ENCODE measurements around the gene HECW1.
A peak's percentile ranks its signal among the peaks of the same experiment; 100 is the strongest.

The HECW1 gene

GRCh38 chr7:43535810-43536585 lies 423.6 kb downstream of the HECW1 start:
- Mint-ChIP-seq H3K36me3 (no peaks in the 10 kb centered on the region), H3K27ac (no peak overlapping the region), H3K4me3 (no peak overlapping the region), H3K9me3 (no peaks in the 10 kb centered on the region), H3K4me1 (no peaks in the 10 kb centered on the region)
- no peak for DNase-seq (ENCODE audit: low spot score in 2 of 2)
- no peak for ATAC-seq

- ATAC-seq, result peak; percentile 11
- H3K9me3 Mint-ChIP-seq, result no peaks in the 10 kb centered on the region
- no peaks in the 10 kb centered on the region for H3K4me1 Mint-ChIP-seq
- H3K36me3 Mint-ChIP-seq, result no peaks in the 10 kb centered on the region
- no peak for DNase-seq (ENCODE audit: low spot score in 2 of 2)
- no peak overlapping the region for H3K4me3 Mint-ChIP-seq
- no peak overlapping the region for H3K27ac Mint-ChIP-seq
Observed at GRCh38 chr7:43536773-43537172, 424.3 kb downstream of the HECW1 start.

- Mint-ChIP-seq H3K27ac (no peak overlapping the region), H3K9me3 (no peaks in the 10 kb centered on the region), H3K36me3 (no peaks in the 10 kb centered on the region), H3K4me1 (no peaks in the 10 kb centered on the region), H3K4me3 (no peak overlapping the region)
- DNase-seq (ENCODE audit: low spot score in 2 of 2) (no peak), ATAC-seq (no peak)
Observed at GRCh38 chr7:43537765-43538403, 425.4 kb downstream of the HECW1 start.

GRCh38 chr7:43538404-43538771 lies 425.9 kb downstream of the HECW1 start:
- Mint-ChIP-seq H3K36me3 (no peaks in the 10 kb centered on the region), H3K4me1 (no peaks in the 10 kb centered on the region), H3K27ac (no peak overlapping the region), H3K9me3 (no peaks in the 10 kb centered on the region), H3K4me3 (no peak overlapping the region)
- ATAC-seq (no peak), DNase-seq (ENCODE audit: low spot score in 2 of 2) (no peak)

GRCh38 chr7:43540471-43540870 lies 428.0 kb downstream of the HECW1 start:
- ATAC-seq (no peak), DNase-seq (ENCODE audit: low spot score in 2 of 2) (no peak)
- no peaks in the 10 kb centered on the region for H3K36me3 Mint-ChIP-seq
- H3K27ac Mint-ChIP-seq, result no peak overlapping the region
- H3K9me3 Mint-ChIP-seq, result no peaks in the 10 kb centered on the region
- H3K4me3 Mint-ChIP-seq, result no peak overlapping the region
- H3K4me1 Mint-ChIP-seq, result no peaks in the 10 kb centered on the region

- ATAC-seq (no peak), DNase-seq (ENCODE audit: low spot score in 2 of 2) (no peak)
- H3K36me3 Mint-ChIP-seq, result no peaks in the 10 kb centered on the region
- no peaks in the 10 kb centered on the region for H3K4me1 Mint-ChIP-seq
- no peak overlapping the region for H3K4me3 Mint-ChIP-seq
- no peaks in the 10 kb centered on the region for H3K9me3 Mint-ChIP-seq
- H3K27ac Mint-ChIP-seq, result no peak overlapping the region
Observed at GRCh38 chr7:43542716-43543115, 430.3 kb downstream of the HECW1 start.

- no peaks in the 10 kb centered on the region for H3K9me3 Mint-ChIP-seq
- no peaks in the 10 kb centered on the region for H3K36me3 Mint-ChIP-seq
- H3K4me3 Mint-ChIP-seq, result no peak overlapping the region
- DNase-seq (ENCODE audit: low spot score in 2 of 2) (no peak), ATAC-seq (no peak)
- no peak overlapping the region for H3K27ac Mint-ChIP-seq
- no peaks in the 10 kb centered on the region for H3K4me1 Mint-ChIP-seq
Observed at GRCh38 chr7:43546231-43546630, 433.8 kb downstream of the HECW1 start.

- Mint-ChIP-seq H3K36me3 (no peaks in the 10 kb centered on the region), H3K4me3 (no peak overlapping the region), H3K9me3 (no peaks in the 10 kb centered on the region), H3K27ac (no peak overlapping the region), H3K4me1 (peaks cover 12% of the 10 kb centered on the region)
- ATAC-seq (no peak), DNase-seq (ENCODE audit: low spot score in 2 of 2) (no peak)
Observed at GRCh38 chr7:43550427-43550826, 438.0 kb downstream of the HECW1 start.

GRCh38 chr7:43552122-43552521 lies 439.7 kb downstream of the HECW1 start:
- Mint-ChIP-seq H3K9me3 (no peaks in the 10 kb centered on the region), H3K4me1 (peaks cover 12% of the 10 kb centered on the region), H3K36me3 (no peaks in the 10 kb centered on the region), H3K4me3 (no peak overlapping the region), H3K27ac (no peak overlapping the region)
- ATAC-seq, result no peak
- no peak for DNase-seq (ENCODE audit: low spot score in 2 of 2)

GRCh38 chr7:43553999-43554398 lies 441.6 kb downstream of the HECW1 start:
- H3K36me3 Mint-ChIP-seq, result no peaks in the 10 kb centered on the region
- DNase-seq (ENCODE audit: low spot score in 2 of 2) (no peak), ATAC-seq (no peak)
- H3K27ac Mint-ChIP-seq, result peak overlapping the region; percentile 23
- no peaks in the 10 kb centered on the region for H3K9me3 Mint-ChIP-seq
- H3K4me3 Mint-ChIP-seq, result no peak overlapping the region
- peaks cover 12% of the 10 kb centered on the region for H3K4me1 Mint-ChIP-seq

- H3K27ac Mint-ChIP-seq, result no peak overlapping the region
- H3K4me3 Mint-ChIP-seq, result no peak overlapping the region
- peaks cover 12% of the 10 kb centered on the region for H3K4me1 Mint-ChIP-seq
- DNase-seq (ENCODE audit: low spot score in 2 of 2) (no peak), ATAC-seq (no peak)
- no peaks in the 10 kb centered on the region for H3K9me3 Mint-ChIP-seq
- H3K36me3 Mint-ChIP-seq, result no peaks in the 10 kb centered on the region
Observed at GRCh38 chr7:43554423-43554822, 442.0 kb downstream of the HECW1 start.

- H3K4me1 Mint-ChIP-seq, result peaks cover 12% of the 10 kb centered on the region
- ATAC-seq (no peak), DNase-seq (ENCODE audit: low spot score in 2 of 2) (no peak)
- H3K9me3 Mint-ChIP-seq, result no peaks in the 10 kb centered on the region
- no peak overlapping the region for H3K4me3 Mint-ChIP-seq
- no peaks in the 10 kb centered on the region for H3K36me3 Mint-ChIP-seq
- no peak overlapping the region for H3K27ac Mint-ChIP-seq
Observed at GRCh38 chr7:43557831-43558495, 445.5 kb downstream of the HECW1 start.

GRCh38 chr7:43559171-43559945 lies 446.9 kb downstream of the HECW1 start:
- Mint-ChIP-seq H3K27ac (no peak overlapping the region), H3K4me1 (peaks cover 4% of the 10 kb centered on the region), H3K36me3 (no peaks in the 10 kb centered on the region), H3K9me3 (no peaks in the 10 kb centered on the region), H3K4me3 (no peak overlapping the region)
- DNase-seq (ENCODE audit: low spot score in 2 of 2) (no peak), ATAC-seq (no peak)

- no peaks in the 10 kb centered on the region for H3K36me3 Mint-ChIP-seq
- no peak overlapping the region for H3K27ac Mint-ChIP-seq
- no peak overlapping the region for H3K4me3 Mint-ChIP-seq
- no peak for ATAC-seq
- H3K9me3 Mint-ChIP-seq, result no peaks in the 10 kb centered on the region
- H3K4me1 Mint-ChIP-seq, result no peaks in the 10 kb centered on the region
- DNase-seq (ENCODE audit: low spot score in 2 of 2), result no peak
Observed at GRCh38 chr7:43559946-43560335, 447.5 kb downstream of the HECW1 start.

GRCh38 chr7:43560742-43561330 lies 448.4 kb downstream of the HECW1 start:
- no peaks in the 10 kb centered on the region for H3K4me1 Mint-ChIP-seq
- no peak overlapping the region for H3K27ac Mint-ChIP-seq
- no peaks in the 10 kb centered on the region for H3K36me3 Mint-ChIP-seq
- ATAC-seq (no peak), DNase-seq (ENCODE audit: low spot score in 2 of 2) (no peak)
- H3K4me3 Mint-ChIP-seq, result no peak overlapping the region
- no peaks in the 10 kb centered on the region for H3K9me3 Mint-ChIP-seq

Data from stimulated activated effector memory CD8-positive, alpha-beta T cell treated with anti-CD3 and anti-CD28 coated beads, Interleukin-12 subunit alpha, Interleukin-12 subunit beta, amount 100 ng/mL, for 72 hours (primary cell).